ENCODE data around the gene FBXO33.
A peak's percentile ranks its signal among the peaks of the same experiment; 100 is the strongest.

DNA sequence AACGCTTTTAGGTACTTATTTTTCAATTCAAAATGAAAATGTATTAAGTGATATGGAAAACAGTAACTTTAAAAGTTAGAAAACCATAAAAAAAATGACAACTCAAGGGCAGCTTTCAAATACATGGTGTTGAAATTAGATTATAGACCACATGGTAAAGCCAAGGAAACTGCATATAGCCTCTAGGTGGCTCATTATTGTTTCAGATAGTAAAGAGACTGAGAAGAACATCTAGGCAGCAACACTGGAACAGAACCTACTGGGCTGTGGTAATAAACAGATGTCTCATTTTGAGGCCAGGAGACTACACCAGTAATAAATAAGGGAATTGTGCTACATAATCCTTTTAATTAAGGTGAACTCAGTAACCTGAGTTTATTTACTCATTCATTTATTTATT lies 13.0 kb downstream of the FBXO33 start:
- TF ChIP-seq, protein P1, sequence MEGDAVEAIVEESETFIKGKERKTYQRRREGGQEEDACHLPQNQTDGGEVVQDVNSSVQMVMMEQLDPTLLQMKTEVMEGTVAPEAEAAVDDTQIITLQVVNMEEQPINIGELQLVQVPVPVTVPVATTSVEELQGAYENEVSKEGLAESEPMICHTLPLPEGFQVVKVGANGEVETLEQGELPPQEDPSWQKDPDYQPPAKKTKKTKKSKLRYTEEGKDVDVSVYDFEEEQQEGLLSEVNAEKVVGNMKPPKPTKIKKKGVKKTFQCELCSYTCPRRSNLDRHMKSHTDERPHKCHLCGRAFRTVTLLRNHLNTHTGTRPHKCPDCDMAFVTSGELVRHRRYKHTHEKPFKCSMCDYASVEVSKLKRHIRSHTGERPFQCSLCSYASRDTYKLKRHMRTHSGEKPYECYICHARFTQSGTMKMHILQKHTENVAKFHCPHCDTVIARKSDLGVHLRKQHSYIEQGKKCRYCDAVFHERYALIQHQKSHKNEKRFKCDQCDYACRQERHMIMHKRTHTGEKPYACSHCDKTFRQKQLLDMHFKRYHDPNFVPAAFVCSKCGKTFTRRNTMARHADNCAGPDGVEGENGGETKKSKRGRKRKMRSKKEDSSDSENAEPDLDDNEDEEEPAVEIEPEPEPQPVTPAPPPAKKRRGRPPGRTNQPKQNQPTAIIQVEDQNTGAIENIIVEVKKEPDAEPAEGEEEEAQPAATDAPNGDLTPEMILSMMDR (IDR thresholded peaks at IDR 0.05) = peak; percentile 12; the same call in 1 of the 2 replicates
- TF ChIP-seq, protein P2, sequence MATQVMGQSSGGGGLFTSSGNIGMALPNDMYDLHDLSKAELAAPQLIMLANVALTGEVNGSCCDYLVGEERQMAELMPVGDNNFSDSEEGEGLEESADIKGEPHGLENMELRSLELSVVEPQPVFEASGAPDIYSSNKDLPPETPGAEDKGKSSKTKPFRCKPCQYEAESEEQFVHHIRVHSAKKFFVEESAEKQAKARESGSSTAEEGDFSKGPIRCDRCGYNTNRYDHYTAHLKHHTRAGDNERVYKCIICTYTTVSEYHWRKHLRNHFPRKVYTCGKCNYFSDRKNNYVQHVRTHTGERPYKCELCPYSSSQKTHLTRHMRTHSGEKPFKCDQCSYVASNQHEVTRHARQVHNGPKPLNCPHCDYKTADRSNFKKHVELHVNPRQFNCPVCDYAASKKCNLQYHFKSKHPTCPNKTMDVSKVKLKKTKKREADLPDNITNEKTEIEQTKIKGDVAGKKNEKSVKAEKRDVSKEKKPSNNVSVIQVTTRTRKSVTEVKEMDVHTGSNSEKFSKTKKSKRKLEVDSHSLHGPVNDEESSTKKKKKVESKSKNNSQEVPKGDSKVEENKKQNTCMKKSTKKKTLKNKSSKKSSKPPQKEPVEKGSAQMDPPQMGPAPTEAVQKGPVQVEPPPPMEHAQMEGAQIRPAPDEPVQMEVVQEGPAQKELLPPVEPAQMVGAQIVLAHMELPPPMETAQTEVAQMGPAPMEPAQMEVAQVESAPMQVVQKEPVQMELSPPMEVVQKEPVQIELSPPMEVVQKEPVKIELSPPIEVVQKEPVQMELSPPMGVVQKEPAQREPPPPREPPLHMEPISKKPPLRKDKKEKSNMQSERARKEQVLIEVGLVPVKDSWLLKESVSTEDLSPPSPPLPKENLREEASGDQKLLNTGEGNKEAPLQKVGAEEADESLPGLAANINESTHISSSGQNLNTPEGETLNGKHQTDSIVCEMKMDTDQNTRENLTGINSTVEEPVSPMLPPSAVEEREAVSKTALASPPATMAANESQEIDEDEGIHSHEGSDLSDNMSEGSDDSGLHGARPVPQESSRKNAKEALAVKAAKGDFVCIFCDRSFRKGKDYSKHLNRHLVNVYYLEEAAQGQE (IDR thresholded peaks at IDR 0.05; ENCODE audit: insufficient read depth in 1 of 2, low read depth in 2 of 2, low read length in 1 of 2) = no peak
